ENCODE data around the gene NT5C2.

The NT5C2 gene

GRCh38 chr10:103114876-103115275 lies 78.2 kb downstream of the NT5C2 start:
- ATAC-seq, result no peak
- TF ChIP-seq ZFP3 (CRISPR knock-in tag; IDR thresholded peaks at IDR 0.05) (no peak), ZC3H10 (CRISPR knock-in tag; IDR thresholded peaks at IDR 0.05) (no peak), CSRNP3 (CRISPR knock-in tag; IDR thresholded peaks at IDR 0.05) (no peak), PPARA (CRISPR knock-in tag; IDR thresholded peaks at IDR 0.05; ENCODE audit: borderline replicate concordance) (no peak), BACH2 (CRISPR knock-in tag; IDR thresholded peaks at IDR 0.05; ENCODE audit: borderline replicate concordance) (no peak), ARNTL (CRISPR knock-in tag; IDR thresholded peaks at IDR 0.05; ENCODE audit: borderline replicate concordance, low read depth) (no peak), ESRRG (CRISPR knock-in tag; IDR thresholded peaks at IDR 0.05) (no peak), RARB (CRISPR knock-in tag; IDR thresholded peaks at IDR 0.05) (no peak), ZNF8 (CRISPR knock-in tag; IDR thresholded peaks at IDR 0.05) (no peak), CSDC2 (CRISPR knock-in tag; IDR thresholded peaks at IDR 0.05) (no peak), OSR1 (CRISPR knock-in tag; IDR thresholded peaks at IDR 0.05) (no peak), ZNF70 (CRISPR knock-in tag; IDR thresholded peaks at IDR 0.05) (no peak), TCF4 (CRISPR knock-in tag; IDR thresholded peaks at IDR 0.05; ENCODE audit: borderline replicate concordance) (no peak), ZFP30 (CRISPR knock-in tag; IDR thresholded peaks at IDR 0.05) (no peak), ZNF565 (CRISPR knock-in tag; conservative IDR thresholded peaks at IDR 0.05; ENCODE audit: low read depth) (no peak)
- TF ChIP-seq, protein P1, sequence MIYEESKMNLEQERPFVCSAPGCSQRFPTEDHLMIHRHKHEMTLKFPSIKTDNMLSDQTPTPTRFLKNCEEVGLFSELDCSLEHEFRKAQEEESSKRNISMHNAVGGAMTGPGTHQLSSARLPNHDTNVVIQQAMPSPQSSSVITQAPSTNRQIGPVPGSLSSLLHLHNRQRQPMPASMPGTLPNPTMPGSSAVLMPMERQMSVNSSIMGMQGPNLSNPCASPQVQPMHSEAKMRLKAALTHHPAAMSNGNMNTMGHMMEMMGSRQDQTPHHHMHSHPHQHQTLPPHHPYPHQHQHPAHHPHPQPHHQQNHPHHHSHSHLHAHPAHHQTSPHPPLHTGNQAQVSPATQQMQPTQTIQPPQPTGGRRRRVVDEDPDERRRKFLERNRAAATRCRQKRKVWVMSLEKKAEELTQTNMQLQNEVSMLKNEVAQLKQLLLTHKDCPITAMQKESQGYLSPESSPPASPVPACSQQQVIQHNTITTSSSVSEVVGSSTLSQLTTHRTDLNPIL (CRISPR knock-in tag; IDR thresholded peaks at IDR 0.05; ENCODE audit: low read depth), result no peak
- TF ChIP-seq, protein P2, sequence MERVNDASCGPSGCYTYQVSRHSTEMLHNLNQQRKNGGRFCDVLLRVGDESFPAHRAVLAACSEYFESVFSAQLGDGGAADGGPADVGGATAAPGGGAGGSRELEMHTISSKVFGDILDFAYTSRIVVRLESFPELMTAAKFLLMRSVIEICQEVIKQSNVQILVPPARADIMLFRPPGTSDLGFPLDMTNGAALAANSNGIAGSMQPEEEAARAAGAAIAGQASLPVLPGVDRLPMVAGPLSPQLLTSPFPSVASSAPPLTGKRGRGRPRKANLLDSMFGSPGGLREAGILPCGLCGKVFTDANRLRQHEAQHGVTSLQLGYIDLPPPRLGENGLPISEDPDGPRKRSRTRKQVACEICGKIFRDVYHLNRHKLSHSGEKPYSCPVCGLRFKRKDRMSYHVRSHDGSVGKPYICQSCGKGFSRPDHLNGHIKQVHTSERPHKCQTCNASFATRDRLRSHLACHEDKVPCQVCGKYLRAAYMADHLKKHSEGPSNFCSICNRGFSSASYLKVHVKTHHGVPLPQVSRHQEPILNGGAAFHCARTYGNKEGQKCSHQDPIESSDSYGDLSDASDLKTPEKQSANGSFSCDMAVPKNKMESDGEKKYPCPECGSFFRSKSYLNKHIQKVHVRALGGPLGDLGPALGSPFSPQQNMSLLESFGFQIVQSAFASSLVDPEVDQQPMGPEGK (CRISPR knock-in tag; IDR thresholded peaks at IDR 0.05; ENCODE audit: borderline replicate concordance), result no peak
- TF ChIP-seq, protein P3, sequence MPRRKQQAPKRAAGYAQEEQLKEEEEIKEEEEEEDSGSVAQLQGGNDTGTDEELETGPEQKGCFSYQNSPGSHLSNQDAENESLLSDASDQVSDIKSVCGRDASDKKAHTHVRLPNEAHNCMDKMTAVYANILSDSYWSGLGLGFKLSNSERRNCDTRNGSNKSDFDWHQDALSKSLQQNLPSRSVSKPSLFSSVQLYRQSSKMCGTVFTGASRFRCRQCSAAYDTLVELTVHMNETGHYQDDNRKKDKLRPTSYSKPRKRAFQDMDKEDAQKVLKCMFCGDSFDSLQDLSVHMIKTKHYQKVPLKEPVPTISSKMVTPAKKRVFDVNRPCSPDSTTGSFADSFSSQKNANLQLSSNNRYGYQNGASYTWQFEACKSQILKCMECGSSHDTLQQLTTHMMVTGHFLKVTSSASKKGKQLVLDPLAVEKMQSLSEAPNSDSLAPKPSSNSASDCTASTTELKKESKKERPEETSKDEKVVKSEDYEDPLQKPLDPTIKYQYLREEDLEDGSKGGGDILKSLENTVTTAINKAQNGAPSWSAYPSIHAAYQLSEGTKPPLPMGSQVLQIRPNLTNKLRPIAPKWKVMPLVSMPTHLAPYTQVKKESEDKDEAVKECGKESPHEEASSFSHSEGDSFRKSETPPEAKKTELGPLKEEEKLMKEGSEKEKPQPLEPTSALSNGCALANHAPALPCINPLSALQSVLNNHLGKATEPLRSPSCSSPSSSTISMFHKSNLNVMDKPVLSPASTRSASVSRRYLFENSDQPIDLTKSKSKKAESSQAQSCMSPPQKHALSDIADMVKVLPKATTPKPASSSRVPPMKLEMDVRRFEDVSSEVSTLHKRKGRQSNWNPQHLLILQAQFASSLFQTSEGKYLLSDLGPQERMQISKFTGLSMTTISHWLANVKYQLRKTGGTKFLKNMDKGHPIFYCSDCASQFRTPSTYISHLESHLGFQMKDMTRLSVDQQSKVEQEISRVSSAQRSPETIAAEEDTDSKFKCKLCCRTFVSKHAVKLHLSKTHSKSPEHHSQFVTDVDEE (CRISPR knock-in tag; IDR thresholded peaks at IDR 0.05), result no peak

DNA sequence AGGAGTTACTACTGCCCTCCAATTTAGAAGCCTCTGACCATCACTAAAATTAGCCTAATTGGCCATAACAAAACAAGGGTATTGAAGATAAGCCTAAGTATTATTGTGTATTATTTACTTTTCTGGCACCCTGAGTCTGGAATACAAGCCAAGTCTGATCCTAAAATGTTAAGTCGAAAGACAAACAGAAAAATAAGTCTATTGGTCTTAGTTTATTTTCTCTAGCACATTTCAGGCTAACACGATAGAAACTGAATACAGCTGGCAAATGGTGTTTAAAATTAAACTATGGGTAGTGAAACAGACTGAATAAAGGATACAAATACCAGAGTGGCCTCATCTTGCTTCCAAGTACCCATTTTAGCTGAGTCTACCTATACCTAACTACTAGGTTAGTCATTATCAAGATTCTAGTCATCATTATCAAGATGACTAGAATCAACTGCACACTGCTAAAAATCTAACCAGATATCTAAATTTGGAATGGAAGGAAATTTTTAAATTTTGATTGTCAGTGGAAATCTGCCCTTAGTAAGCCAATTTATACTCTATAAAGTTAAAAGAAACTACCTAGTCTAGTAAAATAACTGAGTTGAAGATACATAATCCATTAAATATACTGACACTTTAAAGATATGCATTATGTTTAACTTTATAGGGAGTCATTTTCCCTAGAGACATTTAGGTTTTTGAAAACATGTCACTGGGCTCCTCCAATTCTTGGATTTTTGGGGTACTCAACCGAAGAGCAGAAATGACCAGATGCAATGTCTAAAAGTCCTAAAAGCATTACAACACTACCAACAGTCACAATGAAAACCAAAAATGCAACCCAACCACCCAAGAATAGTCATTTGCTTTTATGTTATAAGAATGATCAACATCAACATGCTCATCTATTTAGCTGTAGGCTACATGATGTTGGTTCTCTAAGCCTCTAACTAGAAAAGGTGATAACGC lies 80.9 kb downstream of the NT5C2 start:
- no peak for ATAC-seq
- TF ChIP-seq ZNF8 (CRISPR knock-in tag; IDR thresholded peaks at IDR 0.05) (no peak), ZFP30 (CRISPR knock-in tag; IDR thresholded peaks at IDR 0.05) (no peak), POU6F1 (CRISPR knock-in tag; IDR thresholded peaks at IDR 0.05; ENCODE audit: borderline replicate concordance, low read depth) (no peak), RARB (CRISPR knock-in tag; IDR thresholded peaks at IDR 0.05) (no peak), TCF4 (CRISPR knock-in tag; IDR thresholded peaks at IDR 0.05; ENCODE audit: borderline replicate concordance) (no peak), SNAI2 (CRISPR knock-in tag; IDR thresholded peaks at IDR 0.05) (no peak), ZNF70 (CRISPR knock-in tag; IDR thresholded peaks at IDR 0.05) (no peak), CSRNP3 (CRISPR knock-in tag; IDR thresholded peaks at IDR 0.05) (no peak), CSDC2 (CRISPR knock-in tag; IDR thresholded peaks at IDR 0.05) (no peak), ESRRG (CRISPR knock-in tag; IDR thresholded peaks at IDR 0.05) (no peak)
- TF ChIP-seq, protein P2 (CRISPR knock-in tag; IDR thresholded peaks at IDR 0.05; ENCODE audit: borderline replicate concordance), result no peak
- TF ChIP-seq, protein P1 (CRISPR knock-in tag; IDR thresholded peaks at IDR 0.05; ENCODE audit: low read depth), result no peak
